Muscle of back (tissue), 11 donors: ENCODE measurements around the gene KRTAP5-11. TPM values are rescaled to one million over a fixed set of nuclear protein-coding genes. Genes with fewer than 3 reads are reported as not detected.
A peak's percentile ranks its signal among the peaks of the same experiment; 100 is the strongest.
"Not testable (repeated sequence)": the region's sequence is repeated elsewhere in the genome, so short reads cannot be mapped to it uniquely, and the experiment has no call there.

Experiments
- DNase-seq, 3 donors: peaks; one replicate each; pipeline versions ENCODE4 v3.0.0 to v3.0.0-alpha.2; 2013
- polyA plus RNA-seq, 10 donors: library from polyadenylated mRNA; unstranded; fragments of 120-200 nt; gene quantifications; one replicate each; pipeline ENCODE4 v1.2.1, GENCODE V29; 2013; ENCODE audit not compliant: insufficient read length in 10 of 10

Gene KRTAP5-11
- polyA plus RNA-seq, 10 donors: 0.59 TPM; not detected in 9

- no peak for DNase-seq
These were observed 849 bp downstream of the KRTAP5-11 start for GRCh38 chr11:71581826-71582225.

- peak; percentile 37 to 63 (median 43) for DNase-seq
These were observed 2.3 kb downstream of the KRTAP5-11 start for GRCh38 chr11:71580057-71581003.

- DNase-seq: peak in 1 of 3 donors; percentile 33
These were observed 3.2 kb downstream of the KRTAP5-11 start for GRCh38 chr11:71579513-71579912.

GRCh38 chr11:71577469-71578004, 5.1 kb downstream of the KRTAP5-11 start:
- no peak for DNase-seq

GRCh38 chr11:71576688-71577465, 5.8 kb downstream of the KRTAP5-11 start:
- DNase-seq: not testable (repeated sequence)

- no peak for DNase-seq
These were observed 6.8 kb downstream of the KRTAP5-11 start for GRCh38 chr11:71575723-71576424.

- no peak for DNase-seq
These were observed 8.3 kb downstream of the KRTAP5-11 start for GRCh38 chr11:71574418-71574817.

- no peak for DNase-seq
These were observed 9.9 kb downstream of the KRTAP5-11 start for GRCh38 chr11:71572811-71573210.

GRCh38 chr11:71571101-71571850, 11.4 kb downstream of the KRTAP5-11 start:
- not testable (repeated sequence) for DNase-seq

- peak; percentile 14 to 61 (median 36) for DNase-seq
These were observed 13.8 kb downstream of the KRTAP5-11 start for GRCh38 chr11:71568704-71569349.

GRCh38 chr11:71567633-71568032, 15.0 kb downstream of the KRTAP5-11 start:
- not testable (repeated sequence) for DNase-seq

- not testable (repeated sequence) for DNase-seq
These were observed 15.8 kb downstream of the KRTAP5-11 start for GRCh38 chr11:71566626-71567599.

- DNase-seq: no peak
These were observed 16.5 kb downstream of the KRTAP5-11 start for GRCh38 chr11:71566081-71566620.

GRCh38 chr11:71565263-71565662, 17.4 kb downstream of the KRTAP5-11 start, which contains the start of gene KRTAP5-10:
Gene KRTAP5-10 (plus strand): TSS chr11:71565563. CDS start chr11:71565588, 25 bp downstream.
- no peak for DNase-seq

- DNase-seq: no peak
These were observed 18.2 kb downstream of the KRTAP5-11 start for GRCh38 chr11:71564430-71564829.

- DNase-seq: no peak
These were observed 19.3 kb downstream of the KRTAP5-11 start for GRCh38 chr11:71563406-71563805.

- no peak for DNase-seq
These were observed 20.6 kb downstream of the KRTAP5-11 start for GRCh38 chr11:71562120-71562519.

- no peak for DNase-seq
These were observed 23.7 kb downstream of the KRTAP5-11 start for GRCh38 chr11:71558996-71559395.

- DNase-seq: no peak
These were observed 25.4 kb downstream of the KRTAP5-11 start for GRCh38 chr11:71557257-71557656.
